CD14-positive monocyte (primary cell): ENCODE results near the gene WWOX. TPM values are rescaled to one million over a fixed set of nuclear protein-coding genes. Genes with fewer than 3 reads are reported as not detected.

ENCODE experiments used
- DNase-seq, 3 donors: peaks; one replicate each; pipeline ENCODE4 v3.0.0-alpha.2; 2011 to 2022
- H2AFZ ChIP-seq: 2 replicates; pipeline ENCODE4 v1.6.0; 2012; ENCODE audit warnings: mild to moderate bottlenecking, low read depth, low read length, inconsistent platforms; ENCODE audit not compliant: insufficient read depth, poor library complexity, severe bottlenecking
- H3K27ac ChIP-seq, 2 donors: 1 replicate in 1 of 2; 2 replicates in 1 of 2; pipeline ENCODE4 v1.5.1; 2012 to 2013; ENCODE audit warnings: low read length in 2 of 2, control low read depth in 1 of 2, inconsistent platforms in 1 of 2, low read depth in 1 of 2, mild to moderate bottlenecking in 1 of 2
- H3K27me3 ChIP-seq, 2 donors: one replicate each; pipeline versions ENCODE4 v1.6.0 to v1.6.1; 2011 to 2013; ENCODE audit warnings: low read length in 2 of 2; ENCODE audit not compliant: control insufficient read depth in 2 of 2, insufficient read depth in 2 of 2
- H3K36me3 ChIP-seq, 2 donors: replicated peaks in 1 of 2; 1 replicate in 1 of 2; 2 replicates in 1 of 2; pipeline versions ENCODE4 v1.5.1 to v1.6.1; 2012 to 2013; ENCODE audit warnings: low read length in 2 of 2, control low read depth in 1 of 2, inconsistent platforms in 1 of 2, mild to moderate bottlenecking in 1 of 2; ENCODE audit not compliant: insufficient read depth in 2 of 2, control insufficient read depth in 1 of 2
- H3K4me1 ChIP-seq, 2 donors: 1 replicate in 1 of 2; 2 replicates in 1 of 2; pipeline versions ENCODE4 v1.5.1 to v1.6.1; 2012 to 2013; ENCODE audit warnings: low read length in 2 of 2, control low read depth in 1 of 2, inconsistent platforms in 1 of 2, mild to moderate bottlenecking in 1 of 2, moderate library complexity in 1 of 2; ENCODE audit not compliant: insufficient read depth in 2 of 2, control insufficient read depth in 1 of 2
- H3K4me2 ChIP-seq: replicated peaks from 2 replicates; pipeline ENCODE3; 2012; ENCODE audit warnings: low read length, moderate library complexity, mild to moderate bottlenecking; ENCODE audit not compliant: poor library complexity, severe bottlenecking; ENCODE audit errors: extremely low read depth
- H3K4me3 ChIP-seq, 3 experiments: fragments of 200-600 bp in 1 of 3; sonication (generic) in 1 of 3; replicated peaks in 1 of 3; 1 replicate in 2 of 3; 2 replicates in 1 of 3; pipeline ENCODE4 v1.5.1; 2011 to 2013; ENCODE audit warnings: low read length in 3 of 3, mild to moderate bottlenecking in 3 of 3, control low read depth in 2 of 3, low read depth in 2 of 3, inconsistent platforms in 1 of 3, moderate library complexity in 1 of 3
- H3K79me2 ChIP-seq: 2 replicates; pipeline ENCODE4 v1.6.0; 2012; ENCODE audit warnings: mild to moderate bottlenecking, control low read depth, inconsistent platforms, low read length, moderate library complexity; ENCODE audit not compliant: insufficient read depth
- H3K9ac ChIP-seq: 2 replicates; pipeline ENCODE4 v1.6.0; 2017; ENCODE audit warnings: low read length, mild to moderate bottlenecking; ENCODE audit not compliant: insufficient read depth, poor library complexity, severe bottlenecking
- H3K9me3 ChIP-seq, 2 donors: replicated peaks in 1 of 2; 1 replicate in 1 of 2; 2 replicates in 1 of 2; pipeline versions ENCODE4 v1.5.1 to v1.6.1; 2012 to 2013; ENCODE audit warnings: low read length in 2 of 2, control low read depth in 1 of 2; ENCODE audit not compliant: control insufficient read depth in 1 of 2, insufficient read depth in 1 of 2
- H4K20me1 ChIP-seq: 2 replicates; pipeline ENCODE4 v1.6.0; 2012; ENCODE audit warnings: mild to moderate bottlenecking, low read length, control low read depth, moderate library complexity; ENCODE audit not compliant: insufficient read depth
- H3K27ac Mint-ChIP-seq, 7 donors: one replicate each; pipeline ENCODE4 v1.8.0; 2020; ENCODE audit warnings: mild to moderate bottlenecking in 7 of 7, mixed read lengths in 7 of 7, moderate library complexity in 6 of 7, inconsistent platforms in 2 of 7
- H3K27me3 Mint-ChIP-seq, 3 donors: one replicate each; pipeline ENCODE4 v1.8.0; 2021 to 2022; ENCODE audit warnings: low read depth in 3 of 3, mild to moderate bottlenecking in 3 of 3, mixed read lengths in 3 of 3, moderate library complexity in 3 of 3, inconsistent platforms in 1 of 3
- H3K36me3 Mint-ChIP-seq, 2 donors: one replicate each; pipeline ENCODE4 v1.8.0; 2020; ENCODE audit warnings: mixed read lengths in 2 of 2, inconsistent platforms in 1 of 2, mild to moderate bottlenecking in 1 of 2
- H3K4me1 Mint-ChIP-seq: one replicate; pipeline ENCODE4 v1.8.0; 2020; ENCODE audit warnings: mild to moderate bottlenecking, mixed read lengths
- H3K4me3 Mint-ChIP-seq, 2 donors: one replicate each; pipeline ENCODE4 v1.8.0; 2020; ENCODE audit warnings: mild to moderate bottlenecking in 2 of 2, mixed read lengths in 2 of 2, moderate library complexity in 1 of 2
- H3K9me3 Mint-ChIP-seq, 7 donors: one replicate each; pipeline ENCODE4 v1.8.0; 2020 to 2022; ENCODE audit warnings: mixed read lengths in 7 of 7, mild to moderate bottlenecking in 6 of 7, moderate library complexity in 6 of 7, inconsistent platforms in 2 of 7
- CTCF ChIP-seq: fragments of 200-600 bp; IDR thresholded peaks from one replicate; pipeline ENCODE4 v1.8.0; 2022; ENCODE audit warnings: antibody characterized with exemption, mild to moderate bottlenecking
- WGBS: methylation state at CpG from one replicate; pipeline ENCODE4 v1.1.5; 2013; ENCODE audit warnings: missing lambda C conversion rate; ENCODE audit not compliant: insufficient coverage; 5-methylcytosine and 5-hydroxymethylcytosine counted together
- intact Hi-C, 2 donors: fragments of 100-400 bp; cut with micrococcal nuclease; formaldehyde crosslinking; loops; one replicate each; pipeline versions ENCODE4 v1.15.0 to v1.15.1; 2023
- polyA plus RNA-seq, 3 donors: library from polyadenylated mRNA; depleted of rRNA in 1 of 3; unstranded in 2 of 3; stranded (reverse) in 1 of 3; fragments of 300-500 nt in 2 of 3; fragments of >200 nt in 1 of 3; fragmentation: Illumina TruSeq in 2 of 3; gene quantifications; 1 replicate in 2 of 3; 2 replicates in 1 of 3; pipeline ENCODE4 v1.2.3, GENCODE V29; 2012 to 2021

Gene WWOX
- polyA plus RNA-seq, 3 donors = 4.0 to 7.0 (median 6.3) TPM

- no peak overlapping the region for H3K27ac Mint-ChIP-seq
- H3K27me3 Mint-ChIP-seq = peaks cover 2 to 3% (median 3%) of the 10 kb centered on the region in 3 donors
- Histone ChIP-seq H3K36me3 (no peaks in the 10 kb centered on the region), H3K27me3 (no peaks in the 10 kb centered on the region), H3K27ac (no peak overlapping the region), H3K4me1 (peaks cover 5% of the 10 kb centered on the region in 2 donors), H3K79me2 (no peaks in the 10 kb centered on the region), H3K9ac (no peak overlapping the region), H4K20me1 (no peaks in the 10 kb centered on the region), H3K4me3 (no peak overlapping the region), H3K4me2 (no peak overlapping the region), H3K9me3 (no peaks in the 10 kb centered on the region), H2AFZ (no peak overlapping the region)
- no peaks in the 10 kb centered on the region for H3K9me3 Mint-ChIP-seq
- no peak overlapping the region for H3K4me3 Mint-ChIP-seq
- H3K36me3 Mint-ChIP-seq = peaks cover 0 to 3% of the 10 kb centered on the region in 2 donors
- intact Hi-C loops = loop anchor here in 1 of 2 donors (10.0 kb wide), 1 partner anchor 62 kb away; no protein-coding TSS in a partner anchor
- no peak for TF ChIP-seq CTCF
- no peak for DNase-seq
- H3K4me1 Mint-ChIP-seq = peaks cover 5% of the 10 kb centered on the region
- no CpG with 5 or more reads among the region's 1 CpG for WGBS
Observed at GRCh38 chr16:79156761-79157160, 1057.3 kb downstream of the WWOX start.

GRCh38 chr16:79158337-79158736, 1058.9 kb downstream of the WWOX start:
- intact Hi-C loops = loop anchor here in 1 of 2 donors (10.0 kb wide), 1 partner anchor 64 kb away; no protein-coding TSS in a partner anchor
- no peak overlapping the region for H3K4me3 Mint-ChIP-seq
- H3K27ac Mint-ChIP-seq = no peak overlapping the region
- 92% methylated on average over 5 of the region's 6 CpGs for WGBS
- Histone ChIP-seq H3K27me3 (no peaks in the 10 kb centered on the region), H3K9ac (no peak overlapping the region), H3K36me3 (no peaks in the 10 kb centered on the region), H2AFZ (no peak overlapping the region), H3K79me2 (no peaks in the 10 kb centered on the region), H3K4me1 (peaks cover 4% of the 10 kb centered on the region in 2 donors), H3K4me3 (no peak overlapping the region), H3K4me2 (no peak overlapping the region), H3K27ac (no peak overlapping the region), H3K9me3 (no peaks in the 10 kb centered on the region), H4K20me1 (no peaks in the 10 kb centered on the region)
- TF ChIP-seq CTCF = no peak
- DNase-seq = no peak
- peaks cover 8% of the 10 kb centered on the region for H3K4me1 Mint-ChIP-seq
- H3K27me3 Mint-ChIP-seq = peaks cover 2 to 3% (median 3%) of the 10 kb centered on the region in 3 donors
- H3K9me3 Mint-ChIP-seq = no peaks in the 10 kb centered on the region
- H3K36me3 Mint-ChIP-seq = no peaks in the 10 kb centered on the region
